Hepatocyte (in vitro differentiated cells): ENCODE measurements around the gene UPK1B. TPM values are rescaled to one million over a fixed set of nuclear protein-coding genes. Genes with fewer than 3 reads are reported as not detected.

Experiments used
- DNase-seq: peaks from one replicate; pipeline ENCODE4 v3.0.0-alpha.2; 2016; ENCODE audit warnings: low spot score
- H2AFZ ChIP-seq: fragments of 200-600 bp; sonication (generic); 2 replicates; pipeline ENCODE4 v1.6.0; 2016; ENCODE audit warnings: antibody characterized with exemption, mild to moderate bottlenecking
- H3K27ac ChIP-seq: fragments of 200-600 bp; sonication (generic); 2 replicates; pipeline ENCODE4 v1.5.1; 2016; ENCODE audit warnings: mild to moderate bottlenecking
- H3K27me3 ChIP-seq: fragments of 200-600 bp; sonication (generic); 2 replicates; pipeline ENCODE4 v1.6.1; 2016
- H3K36me3 ChIP-seq: fragments of 200-600 bp; sonication (generic); replicated peaks from 2 replicates; pipeline ENCODE4 v1.5.1; 2016; ENCODE audit warnings: low read depth; ENCODE audit not compliant: insufficient read depth
- H3K4me1 ChIP-seq: fragments of 200-600 bp; sonication (generic); 2 replicates; pipeline ENCODE4 v1.5.1; 2016; ENCODE audit warnings: mild to moderate bottlenecking, moderate library complexity; ENCODE audit not compliant: insufficient read depth
- H3K4me2 ChIP-seq: fragments of 200-600 bp; sonication (generic); 2 replicates; pipeline ENCODE4 v1.6.0; 2016
- H3K4me3 ChIP-seq: fragments of 200-600 bp; sonication (generic); 2 replicates; pipeline ENCODE4 v1.5.1; 2016; ENCODE audit warnings: mild to moderate bottlenecking
- H3K79me2 ChIP-seq: fragments of 200-600 bp; sonication (generic); 2 replicates; pipeline ENCODE4 v1.6.0; 2017; ENCODE audit warnings: mild to moderate bottlenecking
- H3K9me2 ChIP-seq: fragments of 200-600 bp; sonication (generic); replicated peaks from 2 replicates; pipeline ENCODE4 v1.6.0; 2017; ENCODE audit warnings: mild to moderate bottlenecking; ENCODE audit not compliant: insufficient read depth
- H3K9me3 ChIP-seq: fragments of 200-600 bp; sonication (generic); 2 replicates; pipeline ENCODE4 v1.5.1; 2016; ENCODE audit warnings: low read depth, mild to moderate bottlenecking
- H4K20me1 ChIP-seq: fragments of 200-600 bp; sonication (generic); 2 replicates; pipeline ENCODE4 v1.6.0; 2016; ENCODE audit warnings: mild to moderate bottlenecking; ENCODE audit not compliant: insufficient read depth, poor library complexity, severe bottlenecking
- CTCF ChIP-seq: fragments of 200-600 bp; sonication (generic); IDR thresholded peaks from 2 replicates; pipeline ENCODE4 v1.5.1; 2016; ENCODE audit warnings: antibody characterized with exemption, mild to moderate bottlenecking; ENCODE audit not compliant: poor library complexity
- EZH2 ChIP-seq: fragments of 200-600 bp; sonication (generic); IDR thresholded peaks from 2 replicates; pipeline ENCODE4 v1.6.1; 2016; ENCODE audit warnings: antibody characterized with exemption, mild to moderate bottlenecking, borderline replicate concordance
- EZH2phosphoT487 ChIP-seq: fragments of 200-600 bp; sonication (generic); IDR thresholded peaks from one replicate; pipeline ENCODE4 v1.6.1; 2018; ENCODE audit warnings: antibody characterized with exemption, mild to moderate bottlenecking, low read depth, moderate library complexity; ENCODE audit not compliant: unreplicated experiment, severe bottlenecking
- WGBS: methylation state at CpG from one replicate; pipeline ENCODE4 v1.1.6; 2016; ENCODE audit warnings: low lambda C conversion rate; ENCODE audit errors: missing lambda C conversion rate; 5-methylcytosine and 5-hydroxymethylcytosine counted together
- polyA plus RNA-seq: library from polyadenylated mRNA; unstranded; fragments of >200 nt; fragmentation: Nextera tagmentation; extraction: Ambion mirVana; gene quantifications from 2 replicates; pipeline ENCODE4 v1.2.1, GENCODE V29; 2016
- total RNA-seq: library from RNA; depleted of rRNA; stranded (reverse); fragments of >200 nt; gene quantifications from 2 replicates; pipeline ENCODE4 v1.2.3, GENCODE V29; 2014

Gene UPK1B
- total and polyA plus RNA-seq, 2 experiments from 2014 or later = 9.0 to 17.3 TPM

- Histone ChIP-seq H3K27ac (no peak overlapping the region), H3K79me2 (peaks cover 90% of the 10 kb centered on the region), H2AFZ (no peak overlapping the region), H3K4me2 (no peak overlapping the region), H4K20me1 (peaks cover 24% of the 10 kb centered on the region), H3K36me3 (peaks cover 5% of the 10 kb centered on the region), H3K9me2 (no peaks in the 10 kb centered on the region), H3K27me3 (no peaks in the 10 kb centered on the region), H3K4me3 (no peak overlapping the region), H3K4me1 (peaks cover 8% of the 10 kb centered on the region), H3K9me3 (no peaks in the 10 kb centered on the region)
- TF ChIP-seq EZH2phosphoT487 (no peak), EZH2 (no peak), CTCF (no peak)
- DNase-seq = no peak
- 76% methylated on average over 1 of the region's 1 CpG for WGBS
Measured at GRCh38 chr3:119235151-119235550, 61.8 kb downstream of the UPK1B start.

GRCh38 chr3:119236756-119237155 is 63.4 kb downstream of the UPK1B start:
- Histone ChIP-seq H3K36me3 (peaks cover 5% of the 10 kb centered on the region), H3K9me2 (no peaks in the 10 kb centered on the region), H3K9me3 (no peaks in the 10 kb centered on the region), H2AFZ (no peak overlapping the region), H3K27ac (no peak overlapping the region), H4K20me1 (peaks cover 17% of the 10 kb centered on the region), H3K4me2 (no peak overlapping the region), H3K27me3 (no peaks in the 10 kb centered on the region), H3K4me3 (no peak overlapping the region), H3K4me1 (peaks cover 8% of the 10 kb centered on the region), H3K79me2 (peaks cover 79% of the 10 kb centered on the region)
- TF ChIP-seq EZH2phosphoT487 (no peak), CTCF (no peak), EZH2 (no peak)
- DNase-seq = no peak
- WGBS = over 99% methylated on average over 7 of the region's 7 CpGs

- Histone ChIP-seq H3K4me2 (peak overlapping the region; percentile 31), H3K27ac (no peak overlapping the region), H3K79me2 (peaks cover 76% of the 10 kb centered on the region)
Measured at GRCh38 chr3:119237299-119237698, 63.9 kb downstream of the UPK1B start.

More at GRCh38 chr3:119237299-119237698, 63.9 kb downstream of the UPK1B start:
- Histone ChIP-seq H3K27me3 (no peaks in the 10 kb centered on the region), H4K20me1 (peaks cover 17% of the 10 kb centered on the region), H2AFZ (no peak overlapping the region), H3K4me1 (peaks cover 8% of the 10 kb centered on the region), H3K9me3 (no peaks in the 10 kb centered on the region), H3K4me3 (no peak overlapping the region), H3K36me3 (peaks cover 5% of the 10 kb centered on the region), H3K9me2 (no peaks in the 10 kb centered on the region)
- DNase-seq = no peak
- TF ChIP-seq CTCF (no peak), EZH2 (no peak), EZH2phosphoT487 (no peak)
